K562 (cell line): ENCODE data around the gene CMIP. TPM values are rescaled to one million over a fixed set of nuclear protein-coding genes. Genes with fewer than 3 reads are reported as not detected.

ENCODE experiments used
- EWSR1 ChIP-seq: fragments of 450-650 bp; IDR thresholded peaks from 2 replicates; pipeline ENCODE4 v1.6.1; 2018; ENCODE audit warnings: borderline replicate concordance, mild to moderate bottlenecking, low read depth, moderate library complexity; ENCODE audit not compliant: partially characterized antibody
- GABPB1 ChIP-seq: sonication (generic); formaldehyde crosslinking; IDR thresholded peaks from 2 replicates; pipeline ENCODE4 v1.8.0; 2022; ENCODE audit warnings: mild to moderate bottlenecking, missing genetic modification reagents
- MCM2 ChIP-seq: fragments of 450-650 bp; IDR thresholded peaks from 2 replicates; pipeline ENCODE4 v1.6.1; 2017; ENCODE audit warnings: low read depth, mild to moderate bottlenecking
- MYC ChIP-seq, 2 experiments: fragments of 250-450 bp in 1 of 2; sonication (Bioruptor Pico) in 1 of 2; IDR thresholded peaks; 2 replicates each; pipeline versions ENCODE4 v1.5.1 to v1.6.1; 2012 to 2021; ENCODE audit warnings: low read depth in 2 of 2, borderline replicate concordance in 1 of 2, improper control_type of control experiment in 1 of 2, low read length in 1 of 2, mild to moderate bottlenecking in 1 of 2, moderate library complexity in 1 of 2
- NFE2 ChIP-seq: IDR thresholded peaks from 2 replicates; pipeline ENCODE4 v1.6.1; 2014; ENCODE audit warnings: antibody characterized with exemption, low read depth
- POLR2G ChIP-seq: fragments of 200-400 bp; formaldehyde crosslinking; IDR thresholded peaks from 2 replicates; pipeline ENCODE4 v1.6.1; 2017; ENCODE audit warnings: low read depth, mild to moderate bottlenecking, antibody characterized with exemption, low read length, moderate library complexity
- ZFX ChIP-seq: sonication (generic); formaldehyde crosslinking; IDR thresholded peaks from 2 replicates; pipeline ENCODE4 v1.8.0; 2022; ENCODE audit warnings: mild to moderate bottlenecking, missing genetic modification reagents, moderate library complexity
- polyA plus RNA-seq, 8 experiments: library from polyadenylated mRNA; depleted of rRNA in 4 of 8; stranded (reverse) in 5 of 8; unstranded in 3 of 8; fragments of >200 nt; fragmentation: Nextera tagmentation in 2 of 8; fragmentation: Illumina TruSeq in 1 of 8; extraction: Ambion mirVana in 2 of 8; extraction: Trizol in 1 of 8; gene quantifications; 2 replicates each; pipeline versions ENCODE4 v1.2.1 to v1.2.3, GENCODE V29; 2011 to 2014; ENCODE audit warnings: inconsistent platforms in 1 of 8, missing spikeins in 1 of 8
- total RNA-seq, 7 experiments: library from RNA; depleted of rRNA in 6 of 7; stranded (reverse); fragments of >200 nt in 6 of 7; fragmentation: Illumina TruSeq in 2 of 7; extraction: Trizol in 2 of 7; gene quantifications; 2 replicates each; pipeline versions ENCODE4 v1.2.1 to v1.2.3, GENCODE V29; 2011 to 2021; ENCODE audit warnings: low replicate concordance in 1 of 7
- TF ChIP-seq, protein P1 (sequence below): sonication (generic); formaldehyde crosslinking; IDR thresholded peaks from 2 replicates; pipeline ENCODE4 v1.9.0; 2022; ENCODE audit warnings: mild to moderate bottlenecking, missing genetic modification reagents
- TF ChIP-seq, protein P2 (sequence below): fragments of 450-650 bp; IDR thresholded peaks from 2 replicates; pipeline ENCODE4 v1.6.1; 2016; ENCODE audit warnings: antibody characterized with exemption
- TF ChIP-seq, protein P3 (sequence below): sonication (generic); formaldehyde crosslinking; IDR thresholded peaks from 2 replicates; pipeline ENCODE4 v1.8.0; 2022; ENCODE audit warnings: mild to moderate bottlenecking, low read depth, missing genetic modification reagents
- TF ChIP-seq, protein P4 (sequence below), 2 experiments: IDR thresholded peaks; 2 replicates each; pipeline ENCODE4 v1.6.1; 2011; ENCODE audit warnings: borderline replicate concordance in 1 of 2, control low read depth in 1 of 2, low read depth in 1 of 2, low read length in 1 of 2, mild to moderate bottlenecking in 1 of 2, mixed read lengths in 1 of 2, moderate library complexity in 1 of 2; ENCODE audit not compliant: insufficient read depth in 1 of 2, insufficient read length in 1 of 2, poor library complexity in 1 of 2, severe bottlenecking in 1 of 2; ENCODE audit errors: extremely low read depth in 1 of 2

Gene CMIP
- total and polyA plus RNA-seq, 9 of the 15 experiments (the other 6 are each of a cell fraction or from before 2014, with no cell fraction given): 0.94 to 82.5 (median 10.3) TPM

DNA sequence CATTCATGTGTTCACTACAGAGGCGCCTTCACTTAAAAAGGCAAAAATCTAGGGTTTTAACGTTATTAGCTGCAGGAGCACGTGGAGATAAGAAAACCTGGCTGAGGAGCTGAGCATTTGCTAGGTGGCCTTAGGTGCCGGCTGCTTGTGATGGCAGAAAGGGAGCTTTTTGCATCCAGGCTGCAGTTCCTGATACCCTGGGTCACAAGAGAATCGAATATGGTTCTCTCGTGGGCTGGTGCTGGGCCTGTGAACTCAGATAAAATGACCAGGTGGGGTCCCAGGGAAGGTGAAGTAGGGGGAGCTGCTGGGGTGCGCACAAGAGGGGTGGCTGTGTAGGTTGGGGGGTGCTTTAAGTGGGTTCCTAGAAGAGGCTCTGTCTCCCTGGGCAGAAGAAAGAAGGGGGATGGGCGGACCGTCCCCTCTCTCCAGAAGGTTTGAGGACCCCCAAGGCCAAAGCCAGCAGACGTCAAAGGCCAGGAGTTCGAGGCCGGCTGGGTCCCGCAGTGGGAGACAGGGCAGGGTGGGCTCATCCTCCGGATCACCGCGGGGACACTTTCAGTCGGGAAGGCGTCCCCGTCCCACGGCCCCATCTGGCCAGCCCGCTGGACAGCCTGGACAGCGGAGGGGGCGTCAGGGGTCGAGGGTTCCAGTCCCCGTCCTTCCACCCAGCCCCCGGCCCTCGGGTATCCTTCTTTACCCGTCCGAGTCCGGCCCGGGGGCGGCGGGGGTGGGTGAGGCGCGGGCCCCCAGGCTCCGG lies 740 bp upstream of the CMIP start (continued):
- TF ChIP-seq, protein P1, sequence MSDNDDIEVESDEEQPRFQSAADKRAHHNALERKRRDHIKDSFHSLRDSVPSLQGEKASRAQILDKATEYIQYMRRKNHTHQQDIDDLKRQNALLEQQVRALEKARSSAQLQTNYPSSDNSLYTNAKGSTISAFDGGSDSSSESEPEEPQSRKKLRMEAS (CRISPR knock-in tag): peak; percentile 83
- TF ChIP-seq NFE2 (no peak), MYC (IDR thresholded peaks at IDR 0.05; ENCODE audit: low read depth, low read length) (peak; percentile 47; the same call in 1 of the 2 replicates), MYC (CRISPR knock-in tag; IDR thresholded peaks at IDR 0.05; ENCODE audit: borderline replicate concordance, low read depth) (no peak), MCM2 (no peak), ZFX (peak; percentile 33; the same call in 1 of the 2 replicates), POLR2G (no peak; the same call in 1 of the 2 replicates), EWSR1 (no peak), GABPB1 (CRISPR knock-in tag) (0 out of 2 replicates have a peak, but pooled peaks have one; percentile 2)
- TF ChIP-seq, protein P2, sequence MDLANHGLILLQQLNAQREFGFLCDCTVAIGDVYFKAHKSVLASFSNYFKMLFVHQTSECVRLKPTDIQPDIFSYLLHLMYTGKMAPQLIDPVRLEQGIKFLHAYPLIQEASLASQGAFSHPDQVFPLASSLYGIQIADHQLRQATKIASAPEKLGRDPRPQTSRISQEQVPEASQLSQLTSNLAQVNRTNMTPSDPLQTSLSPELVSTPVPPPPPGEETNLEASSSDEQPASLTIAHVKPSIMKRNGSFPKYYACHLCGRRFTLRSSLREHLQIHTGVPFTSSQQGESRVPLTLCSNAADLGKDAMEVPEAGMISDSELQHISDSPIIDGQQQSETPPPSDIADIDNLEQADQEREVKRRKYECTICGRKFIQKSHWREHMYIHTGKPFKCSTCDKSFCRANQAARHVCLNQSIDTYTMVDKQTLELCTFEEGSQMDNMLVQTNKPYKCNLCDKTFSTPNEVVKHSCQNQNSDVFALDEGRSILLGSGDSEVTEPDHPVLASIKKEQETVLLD: 0 out of 2 replicates have a peak, but pooled peaks have one; percentile 30
- TF ChIP-seq, protein P3, sequence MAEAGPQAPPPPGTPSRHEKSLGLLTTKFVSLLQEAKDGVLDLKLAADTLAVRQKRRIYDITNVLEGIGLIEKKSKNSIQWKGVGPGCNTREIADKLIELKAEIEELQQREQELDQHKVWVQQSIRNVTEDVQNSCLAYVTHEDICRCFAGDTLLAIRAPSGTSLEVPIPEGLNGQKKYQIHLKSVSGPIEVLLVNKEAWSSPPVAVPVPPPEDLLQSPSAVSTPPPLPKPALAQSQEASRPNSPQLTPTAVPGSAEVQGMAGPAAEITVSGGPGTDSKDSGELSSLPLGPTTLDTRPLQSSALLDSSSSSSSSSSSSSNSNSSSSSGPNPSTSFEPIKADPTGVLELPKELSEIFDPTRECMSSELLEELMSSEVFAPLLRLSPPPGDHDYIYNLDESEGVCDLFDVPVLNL (CRISPR knock-in tag): no peak
- TF ChIP-seq, protein P4, sequence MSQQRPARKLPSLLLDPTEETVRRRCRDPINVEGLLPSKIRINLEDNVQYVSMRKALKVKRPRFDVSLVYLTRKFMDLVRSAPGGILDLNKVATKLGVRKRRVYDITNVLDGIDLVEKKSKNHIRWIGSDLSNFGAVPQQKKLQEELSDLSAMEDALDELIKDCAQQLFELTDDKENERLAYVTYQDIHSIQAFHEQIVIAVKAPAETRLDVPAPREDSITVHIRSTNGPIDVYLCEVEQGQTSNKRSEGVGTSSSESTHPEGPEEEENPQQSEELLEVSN (IDR thresholded peaks at IDR 0.05; ENCODE audit: borderline replicate concordance in 1 of 2, extremely low read depth in 1 of 2, insufficient read depth in 1 of 2, insufficient read length in 1 of 2, low read depth in 1 of 2, low read length in 1 of 2, poor library complexity in 1 of 2, severe bottlenecking in 1 of 2): peak in 1 of 2 experiments; percentile 28
